ENCODE measurements around the gene TUBA1B. TPM values are rescaled to one million over a fixed set of nuclear protein-coding genes. Genes with fewer than 3 reads are reported as not detected.
A peak's percentile ranks its signal among the peaks of the same experiment; 100 is the strongest.

TUBA1B gene
- total RNA-seq, 1 experiment from 2014 or later, result 793 TPM

DNA sequence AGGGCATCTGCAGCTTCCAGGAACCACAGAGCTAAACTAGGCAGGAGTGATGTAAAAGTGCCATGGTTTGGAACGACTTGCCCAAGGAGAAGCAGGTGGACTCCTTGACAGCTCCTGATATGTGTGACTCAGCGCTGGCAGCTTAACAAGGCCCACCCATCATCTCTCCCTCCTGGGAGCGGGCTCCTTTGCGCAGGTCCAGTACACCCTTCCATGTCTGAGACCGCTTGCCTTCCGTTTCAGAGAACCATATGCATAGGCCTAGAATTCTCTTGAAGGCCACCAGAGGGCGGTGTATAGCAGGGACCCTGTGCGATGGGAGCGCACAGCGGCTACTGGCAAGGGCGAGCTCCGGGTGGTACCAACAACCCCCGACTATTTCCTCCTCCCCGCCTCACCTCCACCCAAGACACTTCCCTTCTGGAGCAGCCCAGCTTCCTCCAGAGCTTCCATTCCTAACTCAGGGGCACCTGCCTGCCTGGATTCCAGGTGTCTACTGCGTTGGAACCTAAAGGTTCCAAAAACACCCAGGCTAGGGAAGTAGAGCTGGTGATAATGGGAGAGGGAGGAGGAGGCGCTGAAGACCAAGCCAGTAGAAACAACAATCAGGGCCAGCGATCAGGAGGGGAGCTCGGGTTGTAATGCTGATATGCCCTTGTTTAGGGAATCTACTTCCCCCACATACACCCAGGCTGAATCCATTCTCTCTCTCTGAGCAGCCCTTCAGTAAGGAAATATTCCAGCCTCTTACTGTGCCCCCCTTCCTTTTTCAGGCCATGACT, 42.9 kb downstream of the TUBA1B start:
- no peaks in the 10 kb centered on the region for H3K9me3 Mint-ChIP-seq (ENCODE audit: low read depth, unreplicated experiment)
- H3K4me1 Mint-ChIP-seq (ENCODE audit: low read depth, unreplicated experiment), result no peaks in the 10 kb centered on the region
- intact Hi-C loops (cut with micrococcal nuclease; ENCODE audit: unreplicated experiment), result loop anchor here (5.0 kb wide), 1 partner anchor 34 kb away; no protein-coding TSS in a partner anchor
- no peak overlapping the region for H3K4me3 Mint-ChIP-seq (ENCODE audit: low read depth, unreplicated experiment)
- H3K27me3 Mint-ChIP-seq (ENCODE audit: unreplicated experiment), result peaks cover 39% of the 10 kb centered on the region
- DNase-seq, result peak; percentile 70
- CTCF ChIA-PET, result interaction anchor here (0.5 to 2.7 kb wide), 15 partner anchors 9 to 149 kb away, joined by 3 to 29 read pairs (median 6); partner anchors contain the start of genes LMBR1L, RHEBL1 and TUBA1B
- BruUV-seq (replicated peaks), result no TSS peak
- no peak overlapping the region for H3K27ac Mint-ChIP-seq (ENCODE audit: unreplicated experiment)
- H3K36me3 Mint-ChIP-seq (ENCODE audit: insufficient read depth, unreplicated experiment), result no peaks in the 10 kb centered on the region
- TF ChIP-seq, protein P1, sequence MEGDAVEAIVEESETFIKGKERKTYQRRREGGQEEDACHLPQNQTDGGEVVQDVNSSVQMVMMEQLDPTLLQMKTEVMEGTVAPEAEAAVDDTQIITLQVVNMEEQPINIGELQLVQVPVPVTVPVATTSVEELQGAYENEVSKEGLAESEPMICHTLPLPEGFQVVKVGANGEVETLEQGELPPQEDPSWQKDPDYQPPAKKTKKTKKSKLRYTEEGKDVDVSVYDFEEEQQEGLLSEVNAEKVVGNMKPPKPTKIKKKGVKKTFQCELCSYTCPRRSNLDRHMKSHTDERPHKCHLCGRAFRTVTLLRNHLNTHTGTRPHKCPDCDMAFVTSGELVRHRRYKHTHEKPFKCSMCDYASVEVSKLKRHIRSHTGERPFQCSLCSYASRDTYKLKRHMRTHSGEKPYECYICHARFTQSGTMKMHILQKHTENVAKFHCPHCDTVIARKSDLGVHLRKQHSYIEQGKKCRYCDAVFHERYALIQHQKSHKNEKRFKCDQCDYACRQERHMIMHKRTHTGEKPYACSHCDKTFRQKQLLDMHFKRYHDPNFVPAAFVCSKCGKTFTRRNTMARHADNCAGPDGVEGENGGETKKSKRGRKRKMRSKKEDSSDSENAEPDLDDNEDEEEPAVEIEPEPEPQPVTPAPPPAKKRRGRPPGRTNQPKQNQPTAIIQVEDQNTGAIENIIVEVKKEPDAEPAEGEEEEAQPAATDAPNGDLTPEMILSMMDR (IDR thresholded peaks at IDR 0.05; ENCODE audit: unreplicated experiment), result peak; percentile 55

DNA sequence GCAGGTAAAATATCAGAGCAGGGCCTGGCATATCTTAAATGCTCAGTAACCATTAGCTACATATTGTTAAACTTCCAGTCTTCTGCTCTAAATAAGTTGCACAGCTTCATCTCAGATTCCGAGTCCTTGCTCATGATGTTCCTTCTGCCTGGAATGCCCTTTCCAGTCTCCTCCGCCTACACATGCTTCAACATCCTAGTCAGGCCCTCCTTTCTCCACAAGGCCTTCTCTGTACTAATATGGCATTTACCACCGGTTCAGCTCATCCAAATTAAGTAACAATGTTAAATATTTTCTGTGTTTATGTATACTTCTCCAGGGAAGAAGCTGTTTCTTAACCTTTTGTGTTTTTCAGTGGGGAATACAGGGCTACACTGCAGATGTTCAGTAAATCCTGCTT, 45.1 kb downstream of the TUBA1B start:
- Mint-ChIP-seq H3K4me1 (ENCODE audit: low read depth, unreplicated experiment) (no peaks in the 10 kb centered on the region), H3K27ac (ENCODE audit: unreplicated experiment) (no peak overlapping the region), H3K4me3 (ENCODE audit: low read depth, unreplicated experiment) (no peak overlapping the region), H3K27me3 (ENCODE audit: unreplicated experiment) (peaks cover 27% of the 10 kb centered on the region), H3K9me3 (ENCODE audit: low read depth, unreplicated experiment) (no peaks in the 10 kb centered on the region), H3K36me3 (ENCODE audit: insufficient read depth, unreplicated experiment) (no peaks in the 10 kb centered on the region)
- no peak for DNase-seq
- CTCF ChIA-PET, result no interaction called here
- no TSS peak for BruUV-seq (replicated peaks)
- intact Hi-C loops (cut with micrococcal nuclease; ENCODE audit: unreplicated experiment), result loop anchor here (5.0 kb wide), 1 partner anchor 36 kb away; no protein-coding TSS in a partner anchor
- TF ChIP-seq, protein P1 (IDR thresholded peaks at IDR 0.05; ENCODE audit: unreplicated experiment), result no peak

DNA sequence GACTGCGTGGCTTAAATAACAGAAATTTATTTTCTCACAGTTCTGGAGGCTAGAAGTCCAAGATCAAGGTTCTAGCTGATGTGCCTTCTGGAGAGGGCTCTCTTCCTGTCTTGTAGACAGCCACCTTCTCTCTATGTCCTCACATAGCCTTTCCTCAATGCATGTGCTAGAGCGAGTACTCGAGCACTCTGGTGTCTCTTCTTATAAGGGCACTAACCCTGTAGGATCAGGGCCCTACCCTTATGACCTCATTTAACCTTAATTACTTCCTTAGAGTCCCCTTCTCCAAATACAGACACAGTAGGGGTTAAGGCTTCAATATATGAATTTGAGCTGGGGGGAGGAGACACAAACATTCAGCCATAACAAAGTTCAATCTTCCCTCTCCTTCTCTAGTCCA, 46.8 kb downstream of the TUBA1B start:
- H3K27ac Mint-ChIP-seq (ENCODE audit: unreplicated experiment), result no peak overlapping the region
- DNase-seq, result no peak
- no peak overlapping the region for H3K4me3 Mint-ChIP-seq (ENCODE audit: low read depth, unreplicated experiment)
- intact Hi-C loops (cut with micrococcal nuclease; ENCODE audit: unreplicated experiment), result no loop called here
- CTCF ChIA-PET, result no interaction called here
- TF ChIP-seq, protein P1 (IDR thresholded peaks at IDR 0.05; ENCODE audit: unreplicated experiment), result no peak
- BruUV-seq (replicated peaks), result no TSS peak
- H3K27me3 Mint-ChIP-seq (ENCODE audit: unreplicated experiment), result peaks cover 27% of the 10 kb centered on the region
- H3K36me3 Mint-ChIP-seq (ENCODE audit: insufficient read depth, unreplicated experiment), result no peaks in the 10 kb centered on the region
- no peaks in the 10 kb centered on the region for H3K9me3 Mint-ChIP-seq (ENCODE audit: low read depth, unreplicated experiment)
- no peaks in the 10 kb centered on the region for H3K4me1 Mint-ChIP-seq (ENCODE audit: low read depth, unreplicated experiment)

DNA sequence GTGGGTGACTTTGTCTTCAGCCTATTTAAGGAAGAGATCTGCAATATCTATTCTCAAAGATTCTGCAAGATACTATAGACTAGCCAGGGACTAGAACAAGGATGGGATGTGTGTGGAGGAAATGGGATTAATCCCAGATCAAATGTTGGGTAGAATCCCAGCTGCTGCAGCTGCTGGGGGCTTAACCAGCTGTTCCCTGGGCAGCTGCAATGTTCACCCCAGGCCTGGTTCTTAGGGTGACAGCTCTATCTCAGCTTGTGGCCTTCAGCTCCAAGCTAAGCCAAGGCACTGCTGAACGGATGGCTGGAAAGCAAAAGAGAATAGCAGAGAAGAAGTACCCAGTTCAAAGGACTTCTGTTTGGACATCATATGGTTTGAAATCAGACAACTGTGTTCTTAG, 51.4 kb downstream of the TUBA1B start:
- H3K27me3 Mint-ChIP-seq (ENCODE audit: unreplicated experiment), result peaks cover 21% of the 10 kb centered on the region
- no peak overlapping the region for H3K27ac Mint-ChIP-seq (ENCODE audit: unreplicated experiment)
- H3K36me3 Mint-ChIP-seq (ENCODE audit: insufficient read depth, unreplicated experiment), result no peaks in the 10 kb centered on the region
- no peak for DNase-seq
- no peak overlapping the region for H3K4me3 Mint-ChIP-seq (ENCODE audit: low read depth, unreplicated experiment)
- TF ChIP-seq, protein P1 (IDR thresholded peaks at IDR 0.05; ENCODE audit: unreplicated experiment), result no peak
- intact Hi-C loops (cut with micrococcal nuclease; ENCODE audit: unreplicated experiment), result no loop called here
- CTCF ChIA-PET, result interaction anchor here (1.7 kb wide), 1 partner anchor 10 kb away, joined by 3 read pairs; the partner anchor contains the start of gene RHEBL1
- no peaks in the 10 kb centered on the region for H3K9me3 Mint-ChIP-seq (ENCODE audit: low read depth, unreplicated experiment)
- no peaks in the 10 kb centered on the region for H3K4me1 Mint-ChIP-seq (ENCODE audit: low read depth, unreplicated experiment)
- BruUV-seq (replicated peaks), result no TSS peak

Other genes with a start within 250 kb of the TUBA1B start
- gene FKBP11, start 205.9 kb downstream of the TUBA1B start, total RNA-seq (2022), result 20.1 and 21.4 TPM in 2 replicates
- gene ARF3, start 173.9 kb downstream of the TUBA1B start, total RNA-seq (2022), result 142 and 164 TPM in 2 replicates
- gene WNT10B, start 159.7 kb downstream of the TUBA1B start, total RNA-seq (2022), result 0.73 TPM in 1 of 2 replicates, not detected in the other
- not detected in 2 replicates for gene WNT1, start 153.1 kb downstream of the TUBA1B start, total RNA-seq (2022)
- 0.12 and 0.21 TPM in 2 replicates for gene DDN, start 132.0 kb downstream of the TUBA1B start, total RNA-seq (2022)
- 34.2 and 36.9 TPM in 2 replicates for gene PRKAG1, start 112.6 kb downstream of the TUBA1B start, total RNA-seq (2022)
- 72.9 and 79.7 TPM in 2 replicates for gene KMT2D, start 70.6 kb downstream of the TUBA1B start, total RNA-seq (2022)
- 2.0 and 2.6 TPM in 2 replicates for gene RHEBL1, start 61.4 kb downstream of the TUBA1B start, total RNA-seq (2022)
- not detected in 2 replicates for gene DHH, start 36.6 kb downstream of the TUBA1B start, total RNA-seq (2022)
- gene LMBR1L, start 20.5 kb downstream of the TUBA1B start, total RNA-seq (2022), result 23.3 and 26.4 TPM in 2 replicates
- 9.2 and 11.5 TPM in 2 replicates for gene TUBA1A, start 57.7 kb upstream of the TUBA1B start, total RNA-seq (2022)
- 469 and 472 TPM in 2 replicates for gene TUBA1C, start 133.7 kb upstream of the TUBA1B start, total RNA-seq (2022)
- gene PRPH, start 163.8 kb upstream of the TUBA1B start, total RNA-seq (2022), result not detected in 2 replicates
- 38.5 and 49.8 TPM in 2 replicates for gene TROAP, start 191.9 kb upstream of the TUBA1B start, total RNA-seq (2022)
- gene C1QL4, start 205.8 kb upstream of the TUBA1B start, total RNA-seq (2022), result not detected in 2 replicates
- gene DNAJC22, start 215.5 kb upstream of the TUBA1B start, total RNA-seq (2022), result 9.6 and 15.7 TPM in 2 replicates
- 23.0 and 23.2 TPM in 2 replicates for gene SPATS2, start 236.1 kb upstream of the TUBA1B start, total RNA-seq (2022)